ENCODE measurements around the gene MCAT.

GRCh38 chr22:43144949-43145348 lies 1.8 kb upstream of the MCAT start:
- TF ChIP-seq POLR2AphosphoS5 (IDR thresholded peaks at IDR 0.05; ENCODE audit: borderline replicate concordance, low read depth, low read length) (no peak), EZH2 (IDR thresholded peaks at IDR 0.05) (no peak)
